Right lobe of liver (tissue), 4 donors: Measurements from ENCODE around the gene SF3B3.

Experiments
- POLR2A ChIP-seq: fragments of 450-650 bp; IDR thresholded peaks from one replicate; pipeline ENCODE4 v1.6.1; 2017; ENCODE audit warnings: antibody characterized with exemption, mild to moderate bottlenecking
- TF ChIP-seq, protein P1 (sequence below), 4 donors: fragments of 200-600 bp in 3 of 4; fragments of 450-650 bp in 1 of 4; IDR thresholded peaks; one replicate each; pipeline versions ENCODE4 v1.5.1 to v1.8.0; 2016 to 2022; ENCODE audit warnings: antibody characterized with exemption in 4 of 4, mild to moderate bottlenecking in 2 of 4
- donor health status: DM: no; HTN: no; CAD: no.
- donor health status: DM: no; HTN: no; CAD: no.
- donor health status: DM: no; HTN: yes; CAD: no.

DNA sequence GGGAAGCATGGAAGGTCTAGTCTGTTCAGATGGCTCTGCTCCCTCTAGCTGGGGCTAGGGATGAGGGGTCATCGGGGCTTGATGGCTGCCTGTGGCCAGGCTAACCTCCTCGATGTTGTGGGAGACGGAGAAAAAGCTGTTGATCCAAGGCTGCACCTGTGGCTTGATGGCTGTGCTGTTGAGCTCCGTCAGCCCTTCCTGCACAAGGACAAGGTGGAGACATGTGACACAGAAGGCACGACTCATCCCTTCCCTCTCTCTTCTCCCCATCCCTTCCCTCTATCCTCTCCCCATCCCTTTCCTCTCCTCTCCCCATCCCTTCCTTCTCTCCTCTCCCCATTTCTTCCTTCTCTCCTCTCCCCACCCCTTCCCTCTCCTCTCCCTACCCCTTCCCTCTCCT lies 41.0 kb upstream of the SF3B3 start:
- TF ChIP-seq, protein P1, sequence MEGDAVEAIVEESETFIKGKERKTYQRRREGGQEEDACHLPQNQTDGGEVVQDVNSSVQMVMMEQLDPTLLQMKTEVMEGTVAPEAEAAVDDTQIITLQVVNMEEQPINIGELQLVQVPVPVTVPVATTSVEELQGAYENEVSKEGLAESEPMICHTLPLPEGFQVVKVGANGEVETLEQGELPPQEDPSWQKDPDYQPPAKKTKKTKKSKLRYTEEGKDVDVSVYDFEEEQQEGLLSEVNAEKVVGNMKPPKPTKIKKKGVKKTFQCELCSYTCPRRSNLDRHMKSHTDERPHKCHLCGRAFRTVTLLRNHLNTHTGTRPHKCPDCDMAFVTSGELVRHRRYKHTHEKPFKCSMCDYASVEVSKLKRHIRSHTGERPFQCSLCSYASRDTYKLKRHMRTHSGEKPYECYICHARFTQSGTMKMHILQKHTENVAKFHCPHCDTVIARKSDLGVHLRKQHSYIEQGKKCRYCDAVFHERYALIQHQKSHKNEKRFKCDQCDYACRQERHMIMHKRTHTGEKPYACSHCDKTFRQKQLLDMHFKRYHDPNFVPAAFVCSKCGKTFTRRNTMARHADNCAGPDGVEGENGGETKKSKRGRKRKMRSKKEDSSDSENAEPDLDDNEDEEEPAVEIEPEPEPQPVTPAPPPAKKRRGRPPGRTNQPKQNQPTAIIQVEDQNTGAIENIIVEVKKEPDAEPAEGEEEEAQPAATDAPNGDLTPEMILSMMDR (IDR thresholded peaks at IDR 0.05): no peak
- no peak for TF ChIP-seq POLR2A
